Activated CD8-positive, alpha-beta memory T cell treated with anti-CD3 and anti-CD28 coated beads for 48 hours (primary cell): ENCODE results near the gene LMTK2.
"Not testable (repeated sequence)": the region's sequence is repeated elsewhere in the genome, so short reads cannot be mapped to it uniquely, and the experiment has no call there.

Experiments
- DNase-seq, 3 experiments: peaks; one replicate each; pipeline ENCODE4 v3.0.0-alpha.2; 2020; ENCODE audit warnings: low read depth in 2 of 3, low spot score in 2 of 3

Gene LMTK2

GRCh38 chr7:98215561-98216495, 109.2 kb downstream of the LMTK2 start:
- no peak for DNase-seq

DNA sequence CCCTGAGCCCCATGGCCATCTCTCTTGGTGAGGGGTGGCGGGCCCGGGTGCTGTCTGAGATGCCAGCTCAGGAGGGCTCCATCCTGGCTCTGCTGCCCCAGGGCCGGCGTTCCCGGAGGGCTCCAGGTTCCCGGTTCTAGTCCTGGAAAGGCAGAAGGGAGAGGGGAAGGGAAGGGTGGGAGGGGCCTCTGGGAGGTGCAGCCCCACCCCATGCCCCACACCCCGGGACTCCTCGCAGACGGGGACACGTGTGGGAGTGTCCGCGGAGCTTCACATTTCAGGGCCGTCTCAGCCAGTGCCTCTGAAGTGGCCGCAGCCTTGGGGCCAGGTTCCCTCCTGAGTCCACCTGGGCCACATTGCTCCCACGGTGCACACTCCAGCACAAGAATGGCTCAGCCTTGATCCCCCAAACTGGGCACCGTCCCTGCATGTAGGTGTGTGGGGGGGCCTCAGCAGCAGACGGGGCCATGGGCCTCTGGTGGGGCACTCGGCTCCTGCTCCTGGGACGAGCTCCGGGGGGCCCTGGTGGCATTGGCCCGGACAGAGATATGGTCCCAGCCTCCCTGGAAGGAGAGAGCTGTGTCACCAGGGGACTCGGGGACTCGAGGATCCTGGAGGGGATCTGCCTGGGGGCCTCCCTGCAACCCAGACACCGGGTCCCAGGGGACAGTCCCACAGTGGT, 110.4 kb downstream of the LMTK2 start:
- DNase-seq: no peak

DNA sequence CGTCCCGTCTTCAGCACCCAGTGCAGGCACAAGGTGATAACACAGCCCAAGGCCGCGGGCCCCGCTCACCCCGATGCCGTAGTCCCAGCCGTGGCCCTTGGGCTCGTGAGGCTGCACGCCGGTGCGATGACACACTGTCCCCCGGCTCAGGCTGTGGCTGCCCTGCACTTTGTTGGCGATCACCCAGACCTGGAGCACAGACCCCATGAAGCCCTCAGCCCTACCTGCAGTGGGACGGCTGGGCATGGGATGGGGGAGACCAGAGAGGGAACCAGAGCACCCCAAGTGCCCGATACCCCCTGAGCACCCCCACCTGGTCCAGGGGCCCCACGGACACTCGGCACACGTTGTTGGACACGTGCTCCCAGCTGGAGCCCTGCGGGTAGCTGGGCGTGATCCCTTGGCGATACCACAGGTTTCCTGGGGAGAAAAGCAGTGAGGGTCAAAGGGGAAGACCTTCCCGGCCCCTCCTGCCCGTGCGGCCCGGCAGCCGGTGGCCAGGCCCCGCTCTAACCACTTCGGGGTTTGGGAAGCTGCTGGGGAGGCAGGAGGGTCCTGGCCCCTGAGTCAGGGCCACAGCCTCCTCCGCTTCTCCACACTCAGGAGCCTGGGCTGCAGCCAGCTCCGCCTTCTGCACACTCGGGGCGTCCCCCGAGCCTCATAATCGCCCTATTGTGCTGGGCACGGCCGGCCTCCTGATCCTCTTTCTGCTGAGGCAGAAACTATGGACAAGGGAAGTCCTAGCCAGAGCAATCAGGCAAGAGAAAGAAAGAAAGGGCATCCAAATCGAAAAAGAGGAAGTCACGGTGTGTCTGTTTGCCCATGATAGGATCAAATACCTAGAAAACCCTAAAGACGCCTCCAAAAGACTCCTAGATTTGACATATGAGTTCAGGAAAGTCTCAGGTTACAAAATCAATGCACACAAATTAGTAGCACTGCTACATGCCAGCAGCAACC, 111.2 kb downstream of the LMTK2 start:
- no peak for DNase-seq

DNA sequence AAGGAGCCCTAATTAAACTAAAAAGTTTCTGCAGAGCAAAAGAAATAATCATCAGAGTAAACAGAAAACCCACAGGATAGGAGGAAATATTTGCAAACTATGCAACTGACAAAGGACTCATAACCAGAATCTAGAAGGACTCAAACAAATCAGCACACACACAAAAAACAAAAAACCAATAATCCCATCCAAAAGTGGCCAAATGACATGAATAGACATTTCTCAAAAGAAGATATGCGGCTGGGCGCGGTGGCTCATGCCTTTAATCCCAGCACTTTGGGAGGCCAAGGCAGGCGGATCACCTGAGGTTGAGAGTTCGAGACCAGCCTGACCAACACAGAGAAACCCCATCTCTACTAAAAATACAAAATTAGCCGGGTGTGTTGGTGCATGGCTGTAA, 112.7 kb downstream of the LMTK2 start:
- not testable (repeated sequence) for DNase-seq

DNA sequence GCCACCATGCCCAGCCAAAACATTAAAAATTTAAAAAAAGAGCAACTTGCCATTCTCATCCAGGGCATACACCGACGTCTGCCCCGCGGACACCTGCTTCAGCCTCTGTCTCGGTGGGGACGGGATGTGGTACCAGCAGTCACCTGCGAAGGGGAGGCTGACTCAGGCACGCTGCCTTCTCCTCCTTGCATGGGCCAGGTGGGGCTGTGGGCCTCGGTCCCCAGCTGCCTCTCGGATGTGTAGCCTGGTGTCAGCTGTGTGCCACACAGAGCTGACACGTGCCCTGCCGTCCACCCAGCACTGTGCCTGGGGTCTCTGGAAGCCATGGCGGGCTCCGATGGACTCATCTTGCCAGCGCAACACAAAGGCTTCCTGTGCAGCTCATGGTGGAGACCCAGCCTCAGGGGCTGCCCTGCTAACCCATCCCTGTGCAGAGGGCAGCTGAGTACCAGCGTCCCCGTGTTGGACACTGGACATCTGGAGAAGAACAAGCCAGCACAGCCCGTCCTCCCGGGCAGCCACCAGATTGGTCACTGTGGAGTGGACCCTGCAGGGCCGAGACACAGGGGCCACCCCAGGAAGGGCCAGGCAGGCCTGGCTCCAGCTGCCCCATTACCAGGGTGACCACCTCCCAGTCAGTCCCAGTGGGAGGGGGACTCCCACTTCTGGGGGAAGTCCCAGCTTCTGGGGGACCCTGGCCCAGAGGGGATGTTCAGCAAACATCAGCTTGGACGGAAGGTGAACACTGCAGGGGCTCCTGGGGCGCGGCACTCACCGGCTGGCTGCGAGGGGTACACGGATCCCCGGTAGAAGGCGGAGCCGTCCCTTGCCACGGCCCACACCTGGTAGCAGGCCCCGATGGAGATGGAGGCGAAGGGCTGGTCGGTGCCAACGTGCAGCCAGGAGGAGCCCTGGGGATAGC, 115.2 kb downstream of the LMTK2 start:
- no peak for DNase-seq

DNA sequence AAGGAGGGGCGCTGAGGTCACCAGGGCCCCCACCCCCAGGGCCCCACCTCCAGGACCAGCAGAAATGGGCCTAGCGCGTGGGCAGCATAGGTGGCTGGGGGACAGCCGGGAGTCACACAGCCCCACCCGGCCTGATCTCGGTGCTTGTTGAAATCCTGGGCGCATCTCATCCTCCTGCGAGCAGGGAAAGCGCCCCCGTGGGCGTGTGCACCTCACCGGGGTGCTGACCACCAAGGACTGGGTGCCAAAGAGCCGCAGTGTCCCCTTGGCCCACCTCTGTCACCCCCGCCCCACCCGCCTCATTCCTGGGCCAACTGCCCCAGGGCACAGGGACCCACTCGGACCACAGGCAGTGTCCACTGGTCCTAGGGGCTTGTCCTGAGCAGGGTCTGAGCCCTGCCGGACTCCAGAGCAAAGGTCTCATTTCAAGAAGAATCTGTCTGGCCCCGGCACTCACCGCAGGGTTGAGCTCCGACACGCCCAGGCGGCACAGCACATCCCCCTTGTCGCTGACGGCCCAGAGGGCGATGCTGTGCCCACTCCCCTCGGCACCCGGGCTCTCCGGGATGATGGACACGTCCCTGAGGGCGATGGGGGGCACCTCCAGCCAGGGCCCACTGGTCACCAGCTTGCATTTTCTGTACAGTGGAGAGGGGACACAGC, 116.0 kb downstream of the LMTK2 start:
- no peak for DNase-seq

GRCh38 chr7:98223351-98223897, 116.8 kb downstream of the LMTK2 start:
- DNase-seq: no peak

DNA sequence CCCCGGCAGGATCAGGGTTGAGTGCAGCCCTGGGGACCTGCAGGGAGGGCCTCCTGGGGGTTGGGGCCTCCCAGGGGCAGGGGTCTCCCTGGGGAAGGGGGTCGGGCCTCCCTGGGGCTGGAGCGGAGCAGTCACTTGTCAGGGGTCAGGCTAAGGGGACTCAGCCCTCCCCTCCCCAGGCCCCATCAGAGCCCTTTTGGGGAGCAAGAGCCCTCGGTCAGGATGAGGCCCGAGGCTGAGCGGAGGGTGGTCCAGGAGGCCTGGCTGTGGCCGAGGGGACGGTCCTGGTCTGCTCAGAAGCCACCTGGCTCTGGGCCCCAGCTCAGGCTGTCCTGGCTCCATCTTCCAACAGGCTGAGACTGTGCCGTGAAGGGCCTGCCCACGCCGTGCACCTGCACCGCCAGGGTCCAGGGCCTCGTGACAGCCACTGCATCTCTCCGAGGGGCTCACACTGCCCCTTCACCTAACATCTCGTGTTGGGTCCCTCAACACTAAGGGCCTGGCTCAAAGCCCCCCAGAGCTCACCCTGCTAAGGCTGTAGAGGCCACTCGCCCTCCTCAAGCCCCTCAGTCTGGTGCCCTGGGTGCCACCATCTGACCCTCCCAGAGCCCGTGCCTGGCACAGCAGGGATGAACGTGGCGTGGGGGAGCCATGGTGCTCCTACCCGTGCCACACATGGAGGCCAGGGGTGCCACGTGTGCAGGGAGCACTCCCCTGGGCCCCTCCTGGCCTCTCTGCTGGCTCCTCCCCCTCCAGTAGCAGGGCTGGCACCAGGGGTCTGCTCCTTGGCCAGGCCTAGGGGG, 117.4 kb downstream of the LMTK2 start:
- DNase-seq: no peak

DNA sequence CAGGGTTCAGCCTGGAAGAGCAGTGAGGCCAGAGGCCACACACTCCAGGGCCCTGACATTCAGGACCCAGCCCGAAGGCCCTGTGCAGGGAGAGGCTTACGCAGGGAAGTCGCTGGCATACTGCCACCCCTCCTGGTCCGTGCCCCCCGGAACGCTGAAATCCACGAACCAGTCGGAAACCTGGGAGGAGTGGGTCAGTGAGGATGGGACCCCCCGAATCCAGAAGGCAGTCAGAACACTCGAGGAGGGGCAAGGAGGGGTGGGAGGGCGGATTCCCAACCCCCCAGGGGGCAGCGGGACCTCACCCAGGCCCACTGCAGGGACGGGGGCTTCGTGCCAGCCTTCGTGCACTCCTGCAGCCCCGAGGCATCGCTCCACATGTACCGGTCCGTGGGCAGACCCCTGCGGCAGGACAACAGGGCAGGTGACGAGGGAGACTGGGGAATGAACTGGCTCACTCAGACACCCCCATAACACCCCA, 118.1 kb downstream of the LMTK2 start:
- no peak for DNase-seq

GRCh38 chr7:98225913-98226614, 119.4 kb downstream of the LMTK2 start:
- DNase-seq: no peak

DNA sequence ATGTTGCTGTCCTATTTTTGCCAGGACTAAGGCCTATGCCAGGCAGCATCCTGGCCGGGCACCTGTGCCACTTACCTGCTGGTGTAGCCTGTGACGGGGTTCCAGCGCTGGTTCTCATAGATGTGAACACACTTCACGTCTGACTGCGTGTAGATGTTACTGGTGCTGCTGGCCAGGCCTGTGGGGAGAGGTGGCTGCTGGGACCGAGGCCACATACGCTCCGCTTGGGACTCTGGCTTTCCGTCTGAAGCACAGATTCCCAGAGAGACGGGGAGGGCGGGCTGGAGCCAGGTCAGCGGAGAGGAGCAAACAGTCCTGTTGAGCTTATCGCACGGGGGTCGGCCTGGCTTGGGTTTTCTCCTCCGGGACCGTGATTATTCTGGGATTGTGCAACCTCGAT, 121.3 kb downstream of the LMTK2 start:
- DNase-seq: no peak

DNA sequence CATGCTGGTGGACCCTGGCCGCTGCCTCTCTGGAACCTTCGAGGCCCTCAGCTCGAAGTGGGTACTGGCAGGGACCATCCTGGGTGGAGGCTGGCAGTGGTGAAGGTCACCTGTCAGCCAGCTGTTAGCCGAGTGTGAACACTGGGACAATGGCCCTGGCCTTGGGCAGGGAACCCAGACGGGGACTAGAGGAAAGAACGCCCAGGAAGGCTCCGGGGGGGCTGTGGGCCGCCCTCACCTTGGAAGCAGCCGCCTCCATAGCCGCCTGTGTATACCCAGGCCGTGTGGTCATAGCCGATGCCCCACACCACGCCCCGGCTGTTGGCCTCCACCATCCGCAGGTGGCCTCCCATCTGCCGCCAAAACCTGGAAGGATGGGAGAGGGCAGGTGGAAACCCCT, 122.1 kb downstream of the LMTK2 start:
- no peak for DNase-seq

GRCh38 chr7:98229441-98229840, 122.8 kb downstream of the LMTK2 start:
- no peak for DNase-seq

- DNase-seq: no peak
Measured at GRCh38 chr7:98229991-98230745, 123.5 kb downstream of the LMTK2 start.

GRCh38 chr7:98230746-98231471, 124.2 kb downstream of the LMTK2 start:
- DNase-seq: no peak

DNA sequence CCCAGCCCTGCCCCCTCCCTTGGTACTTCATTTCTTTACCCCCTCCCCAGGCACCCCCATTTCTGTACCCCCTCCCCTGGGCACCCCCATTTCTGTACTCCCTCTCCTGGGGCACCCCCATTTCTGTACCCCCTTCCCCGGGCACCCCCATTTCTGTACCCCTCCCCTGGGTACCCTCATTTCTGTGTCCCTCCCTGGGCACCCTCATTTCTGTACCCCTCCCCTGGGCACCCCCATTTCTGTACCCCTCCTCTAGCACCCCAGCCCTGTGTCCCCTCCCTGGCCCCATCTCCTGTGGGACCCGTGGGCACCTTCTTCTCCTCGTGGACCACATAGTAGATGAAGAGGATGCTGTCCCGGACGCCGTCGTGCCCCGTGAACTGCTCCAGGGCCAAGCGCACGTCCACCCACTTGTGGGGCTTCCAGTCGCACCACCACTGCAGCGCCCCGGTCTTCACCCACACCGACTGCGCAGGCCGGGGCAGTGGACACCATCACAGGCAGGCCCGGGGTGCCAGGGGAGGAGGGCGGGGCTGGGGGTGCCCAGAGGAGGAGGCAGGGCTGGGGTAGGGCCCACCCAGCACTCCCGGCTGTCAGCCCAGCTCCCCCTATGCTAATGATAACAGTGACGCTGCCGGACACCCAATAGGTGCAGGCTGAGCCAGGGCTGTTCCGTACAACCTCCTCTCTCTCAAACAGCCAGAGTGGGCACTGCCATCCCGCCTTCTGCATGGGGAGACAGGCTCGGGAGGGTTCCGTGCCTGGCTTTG, 125.0 kb downstream of the LMTK2 start:
- DNase-seq: no peak
